HepG2 (cell line): ENCODE results near the gene QSER1. TPM values are rescaled to one million over a fixed set of nuclear protein-coding genes. Genes with fewer than 3 reads are reported as not detected.

Source experiments
- ATAC-seq: fragments of 200-7000 bp; cut with Tn5 transposase; 3 replicates; pipeline ENCODE4 v1.9.1; 2020; ENCODE audit warnings: mild to moderate bottlenecking, moderate library complexity
- BruUV-seq: library from RNA; stranded (reverse); fragments of 400-500 nt; replicated peaks from 2 replicates; lab custom pipeline; 2021; lab: Mats Ljungman, UMichigan
- CTCF ChIA-PET: fragments of 300-600 bp; formaldehyde crosslinking; extraction: SDS; loops from one replicate; lab custom pipeline; 2021; ENCODE audit warnings: low total read pairs, inconsistent platforms, low intra/inter-chr PET ratio; lab: Yijun Ruan, JAX
- POLR2A ChIA-PET: fragments of 350-600 bp; sonication (Branson Sonifier 250); formaldehyde crosslinking; loops from one replicate; lab custom pipeline; 2020; ENCODE audit warnings: antibody characterized with exemption, inconsistent platforms; lab: Yijun Ruan, JAX
- DNase-seq: peaks from one replicate; pipeline ENCODE4 v3.0.0-alpha.2; 2015; ENCODE audit warnings: low spot score
- FAIRE-seq: peaks from 3 replicates; lab custom pipeline; 2011; peaks lifted over from hg19 to GRCh38; lab: Jason Lieb, UNC
- H2AFZ ChIP-seq: one replicate; pipeline ENCODE4 v1.6.1; 2011; ENCODE audit warnings: low read length, inconsistent platforms
- H3K27ac ChIP-seq: fragments of 300-600 bp; 3 replicates; pipeline ENCODE4 v1.8.0; 2011; ENCODE audit warnings: mixed run types, mild to moderate bottlenecking, mixed read lengths, low read length, inconsistent platforms; ENCODE audit not compliant: insufficient read depth; ENCODE audit errors: extremely low read length
- H3K27me3 ChIP-seq, 2 experiments: fragments of 200-600 bp in 1 of 2; 2 replicates in 1 of 2; 3 replicates in 1 of 2; pipeline versions ENCODE4 v1.6.0 to v1.8.0; 2011; ENCODE audit warnings: low read length in 2 of 2, mild to moderate bottlenecking in 2 of 2, moderate library complexity in 2 of 2, inconsistent platforms in 1 of 2; ENCODE audit not compliant: insufficient read depth in 2 of 2, control insufficient read depth in 1 of 2
- H3K36me3 ChIP-seq, 2 experiments: fragments of 200-600 bp in 1 of 2; replicated peaks in 1 of 2; 2 replicates in 1 of 2; 3 replicates in 1 of 2; pipeline versions ENCODE4 v1.5.1 to v1.8.0; 2011; ENCODE audit warnings: low read length in 2 of 2, inconsistent platforms in 1 of 2; ENCODE audit not compliant: insufficient read depth in 2 of 2, control insufficient read depth in 1 of 2
- H3K4me1 ChIP-seq: 2 replicates; pipeline ENCODE4 v1.5.1; 2012; ENCODE audit warnings: low read length, inconsistent platforms; ENCODE audit not compliant: insufficient read depth
- H3K4me2 ChIP-seq: 2 replicates; pipeline ENCODE4 v1.6.0; 2011; ENCODE audit warnings: low read depth, low read length, inconsistent platforms
- H3K4me3 ChIP-seq, 3 experiments: fragments of 200-600 bp in 1 of 3; sonication (generic), shearing (Covaris generic) in 1 of 3; replicated peaks in 1 of 3; 2 replicates each; pipeline ENCODE4 v1.5.1; 2011 to 2016; ENCODE audit warnings: low read length in 3 of 3, inconsistent platforms in 2 of 3, low read depth in 2 of 3, mild to moderate bottlenecking in 2 of 3, control low read depth in 1 of 3, mixed read lengths in 1 of 3; ENCODE audit not compliant: insufficient read depth in 1 of 3
- H3K79me2 ChIP-seq: one replicate; pipeline ENCODE4 v1.6.1; 2011; ENCODE audit warnings: low read length, inconsistent platforms; ENCODE audit not compliant: insufficient read depth
- H3K9ac ChIP-seq: 2 replicates; pipeline ENCODE4 v1.6.0; 2011; ENCODE audit warnings: mild to moderate bottlenecking, low read depth, low read length, inconsistent platforms; ENCODE audit not compliant: insufficient read depth
- H3K9me3 ChIP-seq: 2 replicates; pipeline ENCODE4 v1.5.1; 2012; ENCODE audit warnings: mild to moderate bottlenecking, low read length
- H4K20me1 ChIP-seq: 2 replicates; pipeline ENCODE4 v1.6.0; 2011; ENCODE audit warnings: inconsistent platforms, mild to moderate bottlenecking, low read length, moderate library complexity; ENCODE audit not compliant: insufficient read depth
- ARNTL ChIP-seq: sonication (generic); formaldehyde crosslinking; IDR thresholded peaks from 2 replicates; pipeline ENCODE4 v1.4.0; 2020; ENCODE audit warnings: mild to moderate bottlenecking, missing genetic modification reagents
- CTCF ChIP-seq: sonication (generic); formaldehyde crosslinking; IDR thresholded peaks from 2 replicates; pipeline ENCODE4 v1.5.0; 2020; ENCODE audit warnings: mild to moderate bottlenecking, missing genetic modification reagents, moderate library complexity
- HMGA1 ChIP-seq: sonication (generic); formaldehyde crosslinking; conservative IDR thresholded peaks from 2 replicates; pipeline ENCODE4 v1.4.0; 2020; ENCODE audit warnings: missing genetic modification reagents
- HOXD1 ChIP-seq: sonication (generic); formaldehyde crosslinking; IDR thresholded peaks from 2 replicates; pipeline ENCODE4 v1.5.0; 2020; ENCODE audit warnings: missing genetic modification reagents
- ZC3H13 ChIP-seq: sonication (generic); formaldehyde crosslinking; IDR thresholded peaks from 2 replicates; pipeline ENCODE4 v1.8.1; 2023; ENCODE audit warnings: mild to moderate bottlenecking, missing genetic modification reagents, moderate library complexity
- ZNF546 ChIP-seq: sonication (generic); formaldehyde crosslinking; conservative IDR thresholded peaks from 2 replicates; pipeline ENCODE4 v1.8.1; 2023; ENCODE audit warnings: mild to moderate bottlenecking, missing genetic modification reagents
- ZNF768 ChIP-seq: sonication (generic); formaldehyde crosslinking; IDR thresholded peaks from 2 replicates; pipeline ENCODE4 v1.4.0; 2020; ENCODE audit warnings: missing genetic modification reagents
- ZNF850 ChIP-seq: sonication (generic); formaldehyde crosslinking; conservative IDR thresholded peaks from 2 replicates; pipeline ENCODE4 v1.9.0; 2021; ENCODE audit warnings: mild to moderate bottlenecking, missing genetic modification reagents
- WGBS: methylation state at CpG from one replicate; pipeline ENCODE4 v1.1.6; 2017; ENCODE audit warnings: low lambda C conversion rate; 5-methylcytosine and 5-hydroxymethylcytosine counted together
- in situ Hi-C: cut with HindIII; loops from 2 replicates; pipeline ENCODE4 v1.10.0; 2017; ENCODE audit warnings: low pct_unique_long_range_greater_than_20kb; ENCODE audit not compliant: extremely low pct_ligation_motif_present
- intact Hi-C: fragments of 100-400 bp; cut with micrococcal nuclease; formaldehyde crosslinking; loops from one replicate; pipeline ENCODE4 v1.10.0; 2022; ENCODE audit not compliant: unreplicated experiment
- polyA plus RNA-seq, 8 experiments: library from polyadenylated mRNA; depleted of rRNA in 3 of 8; stranded (reverse) in 7 of 8; unstranded in 1 of 8; fragments of >200 nt; fragmentation: Illumina TruSeq in 4 of 8; extraction: Trizol in 4 of 8; gene quantifications; 2 replicates each; pipeline versions ENCODE4 v1.2.1 to v1.2.3, GENCODE V29; 2011 to 2016; ENCODE audit warnings: low read depth in 4 of 8, missing spikeins in 1 of 8, mixed read lengths in 1 of 8; ENCODE audit not compliant: insufficient read depth in 1 of 8
- total RNA-seq, 5 experiments: library from RNA; depleted of rRNA; stranded (reverse); fragments of >200 nt; fragmentation: Illumina TruSeq; extraction: Trizol; gene quantifications; 2 replicates each; pipeline ENCODE4 v1.2.3, GENCODE V29; 2016; ENCODE audit warnings: low read depth in 1 of 5
- TF ChIP-seq, protein P1 (sequence below): IDR thresholded peaks from 2 replicates; pipeline ENCODE4 v1.6.1; 2016; ENCODE audit warnings: low read depth, missing genetic modification reagents, missing compliant biosample characterization
- TF ChIP-seq, protein P2 (sequence below): sonication (generic); formaldehyde crosslinking; conservative IDR thresholded peaks from 2 replicates; pipeline ENCODE4 v1.4.0; 2020; ENCODE audit warnings: missing genetic modification reagents
- TF ChIP-seq, protein P3 (sequence below): sonication (generic); formaldehyde crosslinking; IDR thresholded peaks from 2 replicates; pipeline ENCODE4 v1.4.0; 2020; ENCODE audit warnings: missing genetic modification reagents, borderline replicate concordance

Gene QSER1
- total and polyA plus RNA-seq, 2 of the 13 experiments (the other 11 are each of a cell fraction or from before 2014, with no cell fraction given) = 8.9 to 17.3 TPM

DNA sequence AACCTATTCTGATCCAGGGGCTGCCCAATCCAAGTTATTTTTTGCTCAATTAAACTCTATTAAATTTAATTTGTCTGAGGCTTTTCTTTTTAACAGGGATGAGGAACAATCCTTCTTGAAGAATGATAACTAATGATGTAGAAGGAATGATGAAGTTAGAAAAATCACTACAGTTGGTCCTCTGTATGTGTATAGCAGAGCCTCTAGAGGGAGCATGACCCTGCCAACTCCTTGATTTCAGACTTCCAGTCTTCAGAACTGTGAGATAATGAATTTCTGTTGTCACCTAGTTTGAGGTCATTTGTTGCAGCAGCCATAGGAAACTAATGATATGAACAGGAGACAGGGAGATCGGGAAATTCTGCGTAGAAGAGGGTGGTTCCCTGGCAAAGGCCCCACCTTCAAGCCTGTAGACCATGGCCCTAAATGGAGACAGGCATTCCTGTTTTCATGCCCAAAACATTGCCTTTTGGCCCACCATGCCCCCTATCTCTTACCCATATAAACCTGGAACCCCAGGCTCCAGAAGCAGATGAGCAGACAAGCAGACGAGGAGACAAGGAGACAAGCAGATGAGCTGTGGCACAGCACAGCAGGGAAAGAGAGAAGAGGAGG lies 7.7 kb upstream of the QSER1 start (continued):
- peak; percentile 47 for TF ChIP-seq CTCF (CRISPR knock-in tag)
- TF ChIP-seq, all 625 proteins: peak for 2

DNA sequence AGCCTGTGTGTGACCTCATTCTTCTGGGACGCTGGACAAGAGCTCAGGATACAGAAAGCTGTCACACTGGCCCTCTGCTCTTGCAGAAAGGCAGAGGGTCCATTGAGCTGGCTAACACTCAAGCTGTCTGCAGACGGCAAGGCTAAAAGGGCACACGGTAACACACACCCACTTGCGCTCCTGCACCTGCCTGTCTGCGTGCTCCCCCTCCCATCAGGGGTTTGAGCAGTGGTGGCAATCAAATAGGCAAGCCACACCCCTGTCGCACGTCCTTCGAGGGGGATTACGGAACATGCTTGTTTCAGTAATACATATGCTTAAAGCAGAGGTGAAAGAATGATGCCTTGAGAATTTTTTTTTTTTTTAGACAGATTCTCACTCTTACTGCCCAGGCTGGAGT lies 7.1 kb upstream of the QSER1 start:
- no peak overlapping the region for H3K27ac ChIP-seq
- DNase-seq (no peak), ATAC-seq (no peak), FAIRE-seq (no peak)
- H3K36me3 ChIP-seq = no peaks in the 10 kb centered on the region
- no peaks in the 10 kb centered on the region for H3K79me2 ChIP-seq
- intact Hi-C loops = no loop called here
- ChIA-PET CTCF (no interaction called here), POLR2A (no interaction called here)
- H4K20me1 ChIP-seq = no peaks in the 10 kb centered on the region
- H3K4me2 ChIP-seq = no peak overlapping the region
- no peak overlapping the region for H3K4me3 ChIP-seq
- in situ Hi-C loops = no loop called here
- no TSS peak for BruUV-seq
- H3K9me3 ChIP-seq = no peaks in the 10 kb centered on the region
- WGBS = 66% methylated on average over 5 of the region's 9 CpGs
- no peak overlapping the region for H2AFZ ChIP-seq
- H3K4me1 ChIP-seq = no peaks in the 10 kb centered on the region
- no peaks in the 10 kb centered on the region for H3K27me3 ChIP-seq
- H3K9ac ChIP-seq = no peak overlapping the region
- no peak for TF ChIP-seq ZNF546
- TF ChIP-seq HMGA1 = no peak
- no peak for TF ChIP-seq ZNF768 (CRISPR knock-in tag)
- TF ChIP-seq HOXD1 = no peak
- TF ChIP-seq ZNF850 (CRISPR knock-in tag) = no peak
- TF ChIP-seq, protein P1, sequence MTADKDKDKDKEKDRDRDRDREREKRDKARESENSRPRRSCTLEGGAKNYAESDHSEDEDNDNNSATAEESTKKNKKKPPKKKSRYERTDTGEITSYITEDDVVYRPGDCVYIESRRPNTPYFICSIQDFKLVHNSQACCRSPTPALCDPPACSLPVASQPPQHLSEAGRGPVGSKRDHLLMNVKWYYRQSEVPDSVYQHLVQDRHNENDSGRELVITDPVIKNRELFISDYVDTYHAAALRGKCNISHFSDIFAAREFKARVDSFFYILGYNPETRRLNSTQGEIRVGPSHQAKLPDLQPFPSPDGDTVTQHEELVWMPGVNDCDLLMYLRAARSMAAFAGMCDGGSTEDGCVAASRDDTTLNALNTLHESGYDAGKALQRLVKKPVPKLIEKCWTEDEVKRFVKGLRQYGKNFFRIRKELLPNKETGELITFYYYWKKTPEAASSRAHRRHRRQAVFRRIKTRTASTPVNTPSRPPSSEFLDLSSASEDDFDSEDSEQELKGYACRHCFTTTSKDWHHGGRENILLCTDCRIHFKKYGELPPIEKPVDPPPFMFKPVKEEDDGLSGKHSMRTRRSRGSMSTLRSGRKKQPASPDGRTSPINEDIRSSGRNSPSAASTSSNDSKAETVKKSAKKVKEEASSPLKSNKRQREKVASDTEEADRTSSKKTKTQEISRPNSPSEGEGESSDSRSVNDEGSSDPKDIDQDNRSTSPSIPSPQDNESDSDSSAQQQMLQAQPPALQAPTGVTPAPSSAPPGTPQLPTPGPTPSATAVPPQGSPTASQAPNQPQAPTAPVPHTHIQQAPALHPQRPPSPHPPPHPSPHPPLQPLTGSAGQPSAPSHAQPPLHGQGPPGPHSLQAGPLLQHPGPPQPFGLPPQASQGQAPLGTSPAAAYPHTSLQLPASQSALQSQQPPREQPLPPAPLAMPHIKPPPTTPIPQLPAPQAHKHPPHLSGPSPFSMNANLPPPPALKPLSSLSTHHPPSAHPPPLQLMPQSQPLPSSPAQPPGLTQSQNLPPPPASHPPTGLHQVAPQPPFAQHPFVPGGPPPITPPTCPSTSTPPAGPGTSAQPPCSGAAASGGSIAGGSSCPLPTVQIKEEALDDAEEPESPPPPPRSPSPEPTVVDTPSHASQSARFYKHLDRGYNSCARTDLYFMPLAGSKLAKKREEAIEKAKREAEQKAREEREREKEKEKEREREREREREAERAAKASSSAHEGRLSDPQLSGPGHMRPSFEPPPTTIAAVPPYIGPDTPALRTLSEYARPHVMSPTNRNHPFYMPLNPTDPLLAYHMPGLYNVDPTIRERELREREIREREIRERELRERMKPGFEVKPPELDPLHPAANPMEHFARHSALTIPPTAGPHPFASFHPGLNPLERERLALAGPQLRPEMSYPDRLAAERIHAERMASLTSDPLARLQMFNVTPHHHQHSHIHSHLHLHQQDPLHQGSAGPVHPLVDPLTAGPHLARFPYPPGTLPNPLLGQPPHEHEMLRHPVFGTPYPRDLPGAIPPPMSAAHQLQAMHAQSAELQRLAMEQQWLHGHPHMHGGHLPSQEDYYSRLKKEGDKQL (CRISPR knock-in tag) = no peak
- TF ChIP-seq, protein P2, sequence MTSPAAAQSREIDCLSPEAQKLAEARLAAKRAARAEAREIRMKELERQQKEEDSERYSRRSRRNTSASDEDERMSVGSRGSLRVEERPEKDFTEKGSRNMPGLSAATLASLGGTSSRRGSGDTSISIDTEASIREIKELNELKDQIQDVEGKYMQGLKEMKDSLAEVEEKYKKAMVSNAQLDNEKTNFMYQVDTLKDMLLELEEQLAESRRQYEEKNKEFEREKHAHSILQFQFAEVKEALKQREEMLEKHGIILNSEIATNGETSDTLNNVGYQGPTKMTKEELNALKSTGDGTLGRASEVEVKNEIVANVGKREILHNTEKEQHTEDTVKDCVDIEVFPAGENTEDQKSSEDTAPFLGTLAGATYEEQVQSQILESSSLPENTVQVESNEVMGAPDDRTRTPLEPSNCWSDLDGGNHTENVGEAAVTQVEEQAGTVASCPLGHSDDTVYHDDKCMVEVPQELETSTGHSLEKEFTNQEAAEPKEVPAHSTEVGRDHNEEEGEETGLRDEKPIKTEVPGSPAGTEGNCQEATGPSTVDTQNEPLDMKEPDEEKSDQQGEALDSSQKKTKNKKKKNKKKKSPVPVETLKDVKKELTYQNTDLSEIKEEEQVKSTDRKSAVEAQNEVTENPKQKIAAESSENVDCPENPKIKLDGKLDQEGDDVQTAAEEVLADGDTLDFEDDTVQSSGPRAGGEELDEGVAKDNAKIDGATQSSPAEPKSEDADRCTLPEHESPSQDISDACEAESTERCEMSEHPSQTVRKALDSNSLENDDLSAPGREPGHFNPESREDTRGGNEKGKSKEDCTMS (CRISPR knock-in tag) = no peak
- no peak for TF ChIP-seq ZC3H13
- TF ChIP-seq, protein P3, sequence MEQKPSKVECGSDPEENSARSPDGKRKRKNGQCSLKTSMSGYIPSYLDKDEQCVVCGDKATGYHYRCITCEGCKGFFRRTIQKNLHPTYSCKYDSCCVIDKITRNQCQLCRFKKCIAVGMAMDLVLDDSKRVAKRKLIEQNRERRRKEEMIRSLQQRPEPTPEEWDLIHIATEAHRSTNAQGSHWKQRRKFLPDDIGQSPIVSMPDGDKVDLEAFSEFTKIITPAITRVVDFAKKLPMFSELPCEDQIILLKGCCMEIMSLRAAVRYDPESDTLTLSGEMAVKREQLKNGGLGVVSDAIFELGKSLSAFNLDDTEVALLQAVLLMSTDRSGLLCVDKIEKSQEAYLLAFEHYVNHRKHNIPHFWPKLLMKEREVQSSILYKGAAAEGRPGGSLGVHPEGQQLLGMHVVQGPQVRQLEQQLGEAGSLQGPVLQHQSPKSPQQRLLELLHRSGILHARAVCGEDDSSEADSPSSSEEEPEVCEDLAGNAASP (CRISPR knock-in tag) = no peak
- TF ChIP-seq ARNTL = no peak
